HG03039 (cell line): Measurements from ENCODE around the gene NDC1.
"Not testable (repeated sequence)": the region's sequence is repeated elsewhere in the genome, so short reads cannot be mapped to it uniquely, and the experiment has no call there.

Experiments used
- ATAC-seq: cut with Tn5 transposase; IDR thresholded peaks from one replicate; pipeline ENCODE4 v1.9.1; 2021; ENCODE audit warnings: mild to moderate bottlenecking, moderate library complexity; ENCODE audit not compliant: unreplicated experiment

The NDC1 gene, protein sequence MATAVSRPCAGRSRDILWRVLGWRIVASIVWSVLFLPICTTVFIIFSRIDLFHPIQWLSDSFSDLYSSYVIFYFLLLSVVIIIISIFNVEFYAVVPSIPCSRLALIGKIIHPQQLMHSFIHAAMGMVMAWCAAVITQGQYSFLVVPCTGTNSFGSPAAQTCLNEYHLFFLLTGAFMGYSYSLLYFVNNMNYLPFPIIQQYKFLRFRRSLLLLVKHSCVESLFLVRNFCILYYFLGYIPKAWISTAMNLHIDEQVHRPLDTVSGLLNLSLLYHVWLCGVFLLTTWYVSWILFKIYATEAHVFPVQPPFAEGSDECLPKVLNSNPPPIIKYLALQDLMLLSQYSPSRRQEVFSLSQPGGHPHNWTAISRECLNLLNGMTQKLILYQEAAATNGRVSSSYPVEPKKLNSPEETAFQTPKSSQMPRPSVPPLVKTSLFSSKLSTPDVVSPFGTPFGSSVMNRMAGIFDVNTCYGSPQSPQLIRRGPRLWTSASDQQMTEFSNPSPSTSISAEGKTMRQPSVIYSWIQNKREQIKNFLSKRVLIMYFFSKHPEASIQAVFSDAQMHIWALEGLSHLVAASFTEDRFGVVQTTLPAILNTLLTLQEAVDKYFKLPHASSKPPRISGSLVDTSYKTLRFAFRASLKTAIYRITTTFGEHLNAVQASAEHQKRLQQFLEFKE

DNA sequence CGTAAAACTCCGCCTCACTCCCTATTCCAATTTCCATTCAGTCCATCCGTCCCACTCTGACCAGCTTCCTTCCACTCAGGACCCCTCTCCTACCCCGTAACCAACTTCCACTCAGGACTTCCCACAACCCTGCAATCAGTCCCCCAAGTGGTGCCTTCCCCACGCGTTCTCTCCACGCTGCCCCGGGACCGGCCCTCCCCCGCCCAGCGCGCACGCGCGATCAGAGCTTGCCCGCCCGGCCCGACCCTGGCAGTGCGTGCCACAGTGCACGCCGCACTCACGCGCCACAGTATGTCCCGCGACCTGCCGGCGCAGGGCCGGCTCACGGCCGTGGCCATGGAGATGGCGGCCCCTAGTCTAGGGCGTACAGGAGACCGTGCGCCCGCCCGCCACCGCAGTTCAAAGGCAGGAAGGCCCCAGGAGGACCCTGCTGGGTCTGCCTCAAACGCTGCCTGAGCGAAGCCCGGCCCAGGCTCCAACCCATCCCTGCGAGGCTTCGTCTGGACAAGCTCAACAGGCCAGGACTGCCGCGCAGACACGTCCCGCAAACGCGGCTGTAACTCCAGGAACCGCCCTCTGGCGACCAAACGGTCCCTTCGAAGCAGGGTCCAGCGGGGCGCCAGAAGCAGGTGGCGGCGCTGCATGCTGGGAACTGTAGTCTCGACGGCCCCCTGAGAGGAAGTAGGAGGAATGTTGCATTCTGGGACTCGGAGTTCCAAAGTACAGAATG is at the start of gene NDC1:
Gene NDC1 (minus strand): TSS at position 373 of the 730 bp plus-strand sequence. CDS start 35 bp downstream, at position 338.
- ATAC-seq = peak; percentile 82

DNA sequence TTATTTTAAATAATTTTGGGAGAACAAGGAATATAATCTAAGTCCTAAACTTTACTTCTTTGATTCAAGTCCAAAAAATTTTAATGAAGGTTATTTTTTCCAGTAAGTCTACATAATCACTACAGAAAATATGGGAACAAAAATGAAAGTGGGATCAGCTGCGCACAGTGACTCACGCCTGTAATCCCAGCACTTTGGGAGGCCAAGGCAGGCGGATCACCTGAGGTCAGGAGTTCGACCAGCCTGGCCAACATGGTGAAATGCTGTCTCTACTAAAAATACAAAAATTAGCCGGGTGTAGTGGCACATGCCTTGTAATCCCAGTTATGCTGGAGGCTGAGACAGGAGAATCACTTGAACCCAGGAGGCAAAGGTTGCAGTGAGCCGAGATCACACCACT is 45.5 kb upstream of the NDC1 start:
- not testable (repeated sequence) for ATAC-seq

DNA sequence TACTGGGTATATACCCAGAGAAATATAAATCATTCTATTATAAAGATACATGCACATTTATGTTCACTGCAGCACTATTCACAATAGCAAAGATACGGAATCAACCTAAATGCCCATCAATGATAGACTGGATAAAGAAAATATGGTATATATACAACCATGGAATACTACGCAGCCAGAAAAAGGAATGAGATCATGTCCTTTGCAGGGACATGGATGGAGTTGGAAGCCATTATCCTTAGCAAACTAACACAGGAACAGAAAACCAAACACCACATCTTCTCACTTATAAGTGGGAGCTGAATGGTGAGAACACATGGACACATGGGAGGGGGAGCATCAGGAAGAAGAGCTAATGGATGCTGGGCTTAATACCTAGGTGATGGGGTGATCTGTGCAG is 43.8 kb upstream of the NDC1 start:
- not testable (repeated sequence) for ATAC-seq

DNA sequence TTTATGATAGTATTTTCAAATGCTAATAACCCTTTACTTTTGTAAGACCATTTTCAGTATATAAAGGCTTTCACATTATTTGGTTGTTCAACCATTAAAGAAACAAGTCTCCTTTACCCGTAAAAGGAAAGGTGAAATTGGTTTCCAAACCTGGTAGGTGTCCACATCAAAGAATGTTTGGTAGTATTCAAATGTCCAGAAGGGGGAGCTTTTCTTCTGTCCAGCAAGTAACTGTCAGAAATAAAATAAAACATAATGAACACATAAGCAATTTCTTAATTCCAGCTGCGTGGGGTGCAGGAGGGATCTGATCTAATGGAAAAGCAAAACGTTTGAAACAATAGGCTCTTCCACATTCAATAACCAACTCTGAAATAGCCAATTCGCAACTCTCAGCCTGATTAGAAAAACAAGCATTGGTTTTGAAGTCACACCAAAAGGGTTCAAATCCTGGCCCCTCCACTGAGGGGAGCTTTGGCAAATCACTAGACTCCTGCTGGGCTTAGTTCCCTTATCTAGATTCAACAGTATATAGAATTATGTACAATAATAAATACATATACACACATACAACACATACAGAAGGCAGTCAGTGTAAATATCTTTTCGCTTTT is 40.5 kb upstream of the NDC1 start:
- no peak for ATAC-seq

DNA sequence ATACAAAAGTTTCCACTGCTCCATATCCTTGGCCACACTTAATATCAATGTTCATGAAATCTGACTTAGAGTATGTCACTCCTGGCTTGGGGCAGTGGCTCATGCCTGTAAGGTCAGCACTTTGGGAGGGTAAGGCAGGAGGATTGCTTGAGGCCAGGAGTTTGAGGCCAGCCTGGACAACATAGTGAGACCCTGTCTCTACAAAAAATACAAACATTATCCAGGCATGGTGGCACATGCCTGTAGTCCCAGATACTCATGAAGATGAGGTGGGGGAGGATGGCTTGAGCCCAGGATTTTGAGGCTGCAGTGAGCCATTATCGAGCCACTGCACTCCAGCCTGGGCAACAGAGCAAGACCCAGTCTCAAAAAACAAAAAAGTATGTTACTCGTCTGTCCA is 37.1 kb upstream of the NDC1 start:
- ATAC-seq = not testable (repeated sequence)

DNA sequence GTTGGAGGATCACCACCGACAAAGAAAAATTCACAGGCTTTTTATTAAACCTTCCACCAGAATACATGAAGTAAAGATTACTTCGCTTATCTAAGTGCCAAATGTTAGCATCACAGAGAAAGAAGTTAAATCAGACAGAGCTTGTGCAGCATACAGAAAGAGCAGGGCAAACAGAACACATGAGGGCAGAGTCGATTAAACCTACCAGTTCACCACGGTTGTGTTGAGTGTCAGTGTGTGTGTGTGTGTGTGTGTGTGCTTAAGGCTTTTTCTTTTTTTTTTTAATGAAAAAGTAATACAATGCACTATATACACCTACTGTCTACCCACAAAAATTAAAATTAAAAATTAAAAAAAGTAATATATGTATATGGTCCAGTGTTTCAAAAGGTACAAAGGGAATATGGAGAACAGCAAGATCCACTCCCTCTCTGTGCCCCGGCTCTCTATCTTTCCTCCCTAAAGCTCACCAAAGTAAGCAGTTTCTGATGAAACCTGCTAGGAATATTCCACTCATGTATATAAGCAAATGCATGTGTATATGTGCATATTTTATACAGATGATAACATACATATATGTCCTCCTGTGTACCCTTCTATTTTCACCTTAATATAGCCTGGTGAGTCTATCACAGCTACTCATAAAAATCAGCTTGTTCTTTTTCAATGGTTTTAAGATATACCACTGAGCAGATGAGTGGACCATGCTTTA is 33.8 kb upstream of the NDC1 start:
- no peak for ATAC-seq

DNA sequence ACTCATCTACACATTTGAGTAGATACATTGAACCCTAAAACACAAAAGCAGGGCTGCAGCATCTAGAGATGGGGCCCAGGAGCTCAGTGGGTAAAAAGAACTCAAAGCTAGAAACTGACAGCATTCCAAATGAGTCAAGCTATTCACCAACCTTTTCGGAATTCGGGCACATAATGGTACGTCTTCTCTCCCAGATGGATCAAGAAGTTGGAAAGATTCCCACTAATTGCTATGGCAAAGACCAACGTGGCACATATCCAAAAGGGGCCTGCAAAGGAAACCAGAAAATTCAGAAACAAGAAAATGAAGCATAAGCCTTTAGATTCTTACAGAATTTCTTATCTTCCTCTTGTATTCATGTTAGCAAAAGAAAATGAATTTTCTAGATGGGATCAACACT is 33.1 kb upstream of the NDC1 start:
- no peak for ATAC-seq

DNA sequence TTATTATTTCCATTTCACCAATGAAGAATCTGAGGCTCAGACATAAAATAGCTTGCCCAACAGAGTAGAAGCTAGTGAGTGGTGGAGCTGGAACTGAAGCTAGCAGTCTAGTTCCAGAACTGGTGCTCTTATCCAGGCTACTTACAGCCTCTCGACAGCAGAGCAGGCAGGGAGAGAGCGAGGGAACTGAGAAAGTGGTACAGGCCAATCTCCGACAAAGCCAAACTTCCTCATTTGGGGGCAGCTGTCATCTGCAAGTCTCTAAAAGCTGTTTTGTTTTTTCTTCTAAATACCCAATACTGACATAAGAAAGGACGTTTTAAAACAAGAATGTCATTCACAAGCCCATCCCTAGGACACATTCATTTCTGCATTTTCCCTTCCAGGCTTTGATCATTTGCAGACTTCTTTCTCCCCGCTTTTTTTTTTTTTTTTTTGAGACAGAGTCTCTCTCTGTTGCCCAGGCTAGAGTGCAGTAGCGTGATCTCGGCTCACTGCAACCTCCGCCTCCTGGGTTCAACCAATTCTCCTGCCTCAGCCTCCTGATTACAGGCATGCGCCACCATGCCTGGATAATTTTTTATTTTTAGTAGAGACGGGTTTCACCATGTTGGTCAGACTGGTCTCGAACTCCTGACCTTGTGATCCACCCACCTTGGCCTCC is 31.5 kb upstream of the NDC1 start:
- ATAC-seq = no peak

DNA sequence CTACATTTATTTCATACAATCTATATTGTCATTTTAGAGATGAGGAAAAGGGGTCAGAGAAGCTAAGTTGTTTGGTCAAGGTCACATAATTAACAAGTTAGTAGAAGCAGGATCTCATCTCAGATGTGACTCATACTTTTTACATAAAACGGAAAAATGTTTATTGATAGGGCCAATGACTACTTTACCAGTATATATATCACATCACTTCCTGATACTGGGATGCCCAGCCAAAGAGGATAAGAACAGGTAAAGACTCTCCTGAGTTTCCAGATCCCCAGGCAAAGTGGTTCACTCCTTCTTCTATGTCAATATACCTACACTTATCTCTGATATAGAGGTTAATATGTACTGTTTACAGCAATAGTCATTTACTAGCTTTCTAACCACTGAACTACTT is 30.5 kb upstream of the NDC1 start:
- no peak for ATAC-seq

DNA sequence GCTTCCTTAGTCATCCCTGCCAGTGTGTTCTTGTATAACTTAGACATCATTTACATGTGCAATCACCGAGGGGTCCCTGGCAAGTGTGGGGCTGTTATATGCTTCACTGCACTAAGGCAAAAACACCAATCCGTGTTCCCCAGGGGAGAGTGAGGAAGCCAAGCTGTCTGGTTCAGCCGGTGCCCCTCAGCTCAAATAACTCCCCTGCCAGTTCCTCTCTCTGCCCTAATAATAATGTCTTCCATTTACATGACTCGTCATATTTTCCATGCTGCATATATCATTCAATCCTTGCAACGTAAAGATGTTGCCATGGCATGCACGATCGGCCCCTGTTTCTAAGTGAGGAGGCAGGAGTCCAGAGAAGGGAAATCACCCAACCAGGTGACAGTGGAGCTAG is 24.4 kb upstream of the NDC1 start:
- ATAC-seq = no peak

DNA sequence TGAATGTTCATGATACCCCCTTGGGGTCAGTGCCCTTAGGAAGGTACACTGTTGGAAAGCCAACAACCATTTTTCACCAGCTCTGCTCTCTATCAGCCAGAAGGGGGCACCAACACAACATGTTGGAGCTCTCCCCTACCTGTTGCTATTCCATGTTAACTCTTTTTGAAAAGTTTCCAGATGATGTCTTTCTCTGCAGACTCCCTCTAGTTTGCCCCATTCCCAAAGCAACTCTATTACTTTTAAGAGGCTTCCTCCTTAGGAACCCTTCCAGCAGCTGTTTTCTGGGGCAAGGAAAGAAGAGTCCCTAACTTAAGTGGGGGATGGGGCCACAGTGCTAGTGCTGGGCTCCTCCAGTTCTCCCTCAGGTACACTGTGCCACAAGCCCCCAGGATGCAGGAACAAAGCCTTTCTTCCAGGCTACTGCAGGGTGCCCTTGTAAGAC is 22.9 kb upstream of the NDC1 start:
- no peak for ATAC-seq

DNA sequence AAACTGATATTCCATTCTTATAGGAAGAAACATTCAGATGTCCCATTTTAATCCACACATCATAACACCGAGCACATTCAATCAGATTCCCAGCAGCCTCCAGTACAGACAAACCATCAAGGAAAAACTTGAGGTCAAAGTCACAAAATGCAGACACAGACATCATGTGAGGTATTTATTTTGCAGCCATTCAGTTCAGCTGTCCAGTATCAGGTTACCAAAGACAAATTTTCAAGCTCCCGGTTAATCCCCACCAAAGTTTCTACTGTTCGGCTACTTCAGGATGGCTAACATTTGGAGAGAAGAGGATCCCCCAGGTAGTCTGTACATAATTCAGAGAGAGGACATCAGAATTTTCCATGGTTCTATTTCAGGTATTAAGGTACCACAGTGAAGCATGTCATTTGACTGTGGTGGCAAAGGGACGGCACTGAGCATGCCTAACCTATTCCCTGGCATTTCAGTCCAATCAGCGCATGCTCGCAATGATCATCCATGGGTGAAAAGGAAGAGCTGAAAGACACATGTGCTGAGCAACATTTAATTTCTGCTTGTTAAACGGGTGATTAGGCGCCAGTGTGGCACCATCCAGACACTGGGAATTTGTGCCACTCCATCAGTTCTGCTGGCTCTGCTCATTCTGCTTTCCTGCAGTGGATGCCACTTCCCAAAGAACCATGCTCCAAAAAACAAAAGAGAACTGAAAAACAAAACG is 13.6 kb upstream of the NDC1 start:
- ATAC-seq = no peak

DNA sequence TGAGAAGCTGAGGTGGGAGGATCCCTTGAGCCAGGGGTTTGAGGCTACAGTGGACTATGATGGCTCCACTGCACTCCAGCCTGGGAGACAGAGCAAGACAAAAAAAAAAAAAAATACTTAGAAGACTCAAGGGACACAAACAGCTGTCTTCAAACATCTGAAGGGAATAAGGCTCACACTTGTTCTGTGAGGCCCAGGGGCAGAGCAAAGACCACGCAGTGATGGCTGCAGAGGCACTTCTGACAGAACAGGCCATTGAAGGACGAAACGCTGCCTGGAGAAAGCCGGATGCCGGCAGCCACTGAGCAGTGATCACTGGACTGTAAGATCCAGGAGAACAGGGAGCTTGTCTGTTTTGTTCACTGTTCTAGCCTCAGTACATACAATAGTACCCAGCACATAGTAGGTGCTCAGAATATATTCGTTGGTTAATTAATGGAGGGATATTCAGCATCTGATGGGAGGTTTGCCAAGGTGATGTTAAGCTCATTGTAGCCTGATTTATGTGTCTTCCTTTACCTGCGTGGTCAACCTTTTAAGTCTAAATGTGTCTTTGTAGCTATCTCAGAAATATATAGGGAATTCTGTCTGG is 12.1 kb upstream of the NDC1 start:
- ATAC-seq = no peak

DNA sequence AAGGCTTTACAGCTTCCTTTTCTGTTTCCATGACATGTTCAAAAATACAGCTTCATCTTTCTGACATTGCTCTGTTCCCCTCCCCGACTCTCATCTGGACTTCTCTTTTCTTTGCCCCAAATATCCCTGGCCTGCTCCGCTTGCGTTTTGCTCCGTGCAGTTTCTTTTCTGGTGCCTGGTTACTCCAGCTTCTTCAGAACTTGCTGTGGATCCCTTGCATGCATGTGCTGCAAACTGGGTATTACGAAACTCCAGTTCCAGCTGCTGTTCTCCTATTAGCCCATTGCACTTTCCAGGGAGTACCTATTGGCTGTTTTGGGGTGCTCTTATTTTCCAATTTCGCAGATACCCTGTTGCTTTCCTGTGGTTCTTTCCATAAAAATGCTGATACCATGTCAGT is 9.9 kb upstream of the NDC1 start:
- no peak for ATAC-seq

DNA sequence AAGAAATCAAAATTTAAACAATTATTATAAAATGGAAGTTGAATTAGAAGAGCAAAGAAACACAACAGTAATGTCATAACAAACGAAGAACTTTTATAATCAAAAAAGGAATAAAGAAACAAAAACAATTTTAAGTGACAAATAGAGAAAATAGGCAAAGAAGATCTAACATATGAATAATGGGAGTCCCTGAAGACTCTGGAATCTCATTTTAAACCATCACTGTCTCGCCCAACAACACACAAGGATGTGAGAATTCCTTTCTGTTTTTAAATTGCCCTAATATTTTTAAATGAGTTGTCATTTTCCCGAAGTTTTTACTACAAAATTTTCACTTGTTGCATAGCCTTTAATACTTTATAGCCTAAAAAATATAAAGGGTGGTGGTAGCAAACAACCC is 4.3 kb upstream of the NDC1 start:
- ATAC-seq = no peak

DNA sequence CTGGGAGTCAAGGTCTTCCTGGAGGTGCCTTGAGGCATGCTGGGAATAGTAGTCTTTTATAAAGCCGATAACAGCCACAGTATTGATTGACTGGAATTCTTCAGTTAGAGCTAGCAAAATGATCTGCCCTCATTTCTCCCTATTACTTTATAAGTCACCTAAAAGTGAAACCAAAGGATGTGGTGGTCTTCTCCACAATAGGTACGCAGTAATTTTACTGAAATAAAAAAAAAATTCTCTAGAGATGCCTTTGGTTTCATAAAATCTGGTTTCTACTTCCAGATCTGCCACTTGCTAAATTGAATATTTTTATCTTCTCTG is 518 bp upstream of the NDC1 start:
- ATAC-seq = no peak

DNA sequence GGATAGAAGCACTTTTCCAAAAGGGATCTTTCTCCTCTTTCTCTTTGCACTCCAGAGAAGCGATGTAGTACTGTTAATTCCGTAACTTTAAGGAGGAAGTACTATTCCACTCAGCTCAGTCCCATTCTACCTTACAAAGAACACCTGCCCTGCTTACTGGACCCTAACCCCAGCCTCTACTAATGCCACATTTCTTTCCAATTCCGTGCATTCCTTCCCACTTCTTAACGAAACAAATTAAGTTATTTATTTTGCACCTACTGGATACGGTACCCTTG is 511 bp downstream of the NDC1 start:
- ATAC-seq = no peak

DNA sequence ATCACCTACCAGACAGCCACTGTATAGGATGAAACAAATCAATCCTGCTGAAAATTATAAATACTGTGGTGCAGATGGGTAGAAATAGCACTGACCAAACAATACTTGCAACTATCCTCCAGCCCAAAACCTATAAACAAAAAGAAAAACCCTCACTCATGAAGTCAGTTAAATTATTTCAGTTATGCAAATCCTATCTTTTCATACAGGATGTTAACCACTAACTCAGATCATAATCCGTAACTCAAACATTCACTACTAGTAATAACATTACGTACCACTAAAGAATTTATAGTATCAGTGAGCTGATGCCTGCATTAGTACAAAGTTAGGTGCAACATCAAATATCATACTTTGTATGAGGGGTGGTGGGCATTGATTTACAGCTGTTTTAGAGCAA is 2.6 kb downstream of the NDC1 start:
- no peak for ATAC-seq

DNA sequence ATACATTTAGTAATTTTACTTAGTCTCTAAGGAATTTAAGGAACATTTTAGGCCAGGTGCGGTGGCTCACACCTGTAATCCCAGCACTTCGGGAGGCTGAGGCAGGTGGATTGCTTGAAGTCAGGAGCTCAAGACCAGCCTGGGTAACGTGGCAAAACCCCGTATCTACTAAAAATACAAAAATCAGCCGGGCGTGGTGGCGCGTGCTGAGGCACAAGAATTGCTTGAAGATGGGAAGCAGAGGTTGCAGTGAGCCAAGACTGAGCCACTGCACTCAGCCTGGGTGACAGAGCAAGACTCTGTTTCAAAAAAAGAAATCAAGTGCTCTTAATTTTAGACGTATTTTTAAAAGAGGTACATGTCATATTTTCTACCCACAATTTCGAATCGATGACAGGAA is 3.3 kb downstream of the NDC1 start:
- ATAC-seq = no peak

DNA sequence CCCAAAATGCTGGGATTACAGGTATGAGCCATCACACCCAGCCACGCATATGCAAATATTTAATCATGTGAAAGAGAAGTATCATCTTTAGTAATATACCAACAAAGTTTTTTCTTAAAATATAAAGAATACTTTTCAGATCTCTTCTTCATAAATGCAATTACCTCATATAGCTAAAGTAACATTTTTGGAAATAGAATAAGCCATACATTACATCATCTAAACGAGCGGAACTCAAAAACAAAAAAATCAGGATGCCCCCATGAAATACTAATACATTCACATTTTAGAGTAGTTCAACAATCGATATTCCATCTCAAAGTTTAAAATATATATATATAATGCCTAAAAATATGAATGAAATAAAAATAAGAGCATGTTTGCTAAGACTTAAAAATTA is 4.7 kb downstream of the NDC1 start:
- ATAC-seq = no peak
